ENCODE measurements around the gene ENPP3. TPM values are rescaled to one million over a fixed set of nuclear protein-coding genes. Genes with fewer than 3 reads are reported as not detected.

ENPP3 gene
- total RNA-seq (2021) = 0.48 TPM in 1 of 3 replicates, not detected in the others
- percentile 22 among the genes with signal in this experiment for Bru-seq, nascent RNA
- long read RNA-seq, experiment 1 = 0 reads
- long read RNA-seq, experiment 2 = 0 reads
- long read RNA-seq, experiment 3 = 0 reads

- H3K27ac Mint-ChIP-seq = no peak within 1 kb of the TSS
- ChIA-PET POLR2A (no interaction called here), CTCF (interaction anchor here (4.6 kb wide), 1 partner anchor 9 kb away, joined by 57 read pairs; the partner anchor contains the start of gene MED23)
Observed at GRCh38 chr6:131636880-131637792, at the start of gene ENPP3. Gene ENPP3, plus strand, starts transcription at chr6:131637302. Its CDS starts 83 bp downstream, at chr6:131637385.

GRCh38 chr6:131587909-131588308 is 49.2 kb upstream of the ENPP3 start:
- H3K27me3 Mint-ChIP-seq (ENCODE audit: low read depth) = no peaks in the 10 kb centered on the region
- no peaks in the 10 kb centered on the region for H3K4me1 Mint-ChIP-seq
- H3K4me3 Mint-ChIP-seq = no peak overlapping the region
- ChIA-PET CTCF (no interaction called here), POLR2A (no interaction called here)
- DNase-seq (ENCODE audit: low spot score) (no peak), ATAC-seq (no peak)
- H3K27ac Mint-ChIP-seq = peak overlapping the region; percentile 22; the same call in 1 of the 2 replicates
- TF ChIP-seq, protein P1, sequence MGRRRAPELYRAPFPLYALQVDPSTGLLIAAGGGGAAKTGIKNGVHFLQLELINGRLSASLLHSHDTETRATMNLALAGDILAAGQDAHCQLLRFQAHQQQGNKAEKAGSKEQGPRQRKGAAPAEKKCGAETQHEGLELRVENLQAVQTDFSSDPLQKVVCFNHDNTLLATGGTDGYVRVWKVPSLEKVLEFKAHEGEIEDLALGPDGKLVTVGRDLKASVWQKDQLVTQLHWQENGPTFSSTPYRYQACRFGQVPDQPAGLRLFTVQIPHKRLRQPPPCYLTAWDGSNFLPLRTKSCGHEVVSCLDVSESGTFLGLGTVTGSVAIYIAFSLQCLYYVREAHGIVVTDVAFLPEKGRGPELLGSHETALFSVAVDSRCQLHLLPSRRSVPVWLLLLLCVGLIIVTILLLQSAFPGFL (CRISPR knock-in tag; IDR thresholded peaks at IDR 0.05; ENCODE audit: borderline replicate concordance) = no peak
- TF ChIP-seq, protein P2, sequence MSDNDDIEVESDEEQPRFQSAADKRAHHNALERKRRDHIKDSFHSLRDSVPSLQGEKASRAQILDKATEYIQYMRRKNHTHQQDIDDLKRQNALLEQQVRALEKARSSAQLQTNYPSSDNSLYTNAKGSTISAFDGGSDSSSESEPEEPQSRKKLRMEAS (CRISPR knock-in tag; IDR thresholded peaks at IDR 0.05) = no peak
- no peak for TF ChIP-seq NR1H2 (CRISPR knock-in tag; IDR thresholded peaks at IDR 0.05)
- TF ChIP-seq, protein P3, sequence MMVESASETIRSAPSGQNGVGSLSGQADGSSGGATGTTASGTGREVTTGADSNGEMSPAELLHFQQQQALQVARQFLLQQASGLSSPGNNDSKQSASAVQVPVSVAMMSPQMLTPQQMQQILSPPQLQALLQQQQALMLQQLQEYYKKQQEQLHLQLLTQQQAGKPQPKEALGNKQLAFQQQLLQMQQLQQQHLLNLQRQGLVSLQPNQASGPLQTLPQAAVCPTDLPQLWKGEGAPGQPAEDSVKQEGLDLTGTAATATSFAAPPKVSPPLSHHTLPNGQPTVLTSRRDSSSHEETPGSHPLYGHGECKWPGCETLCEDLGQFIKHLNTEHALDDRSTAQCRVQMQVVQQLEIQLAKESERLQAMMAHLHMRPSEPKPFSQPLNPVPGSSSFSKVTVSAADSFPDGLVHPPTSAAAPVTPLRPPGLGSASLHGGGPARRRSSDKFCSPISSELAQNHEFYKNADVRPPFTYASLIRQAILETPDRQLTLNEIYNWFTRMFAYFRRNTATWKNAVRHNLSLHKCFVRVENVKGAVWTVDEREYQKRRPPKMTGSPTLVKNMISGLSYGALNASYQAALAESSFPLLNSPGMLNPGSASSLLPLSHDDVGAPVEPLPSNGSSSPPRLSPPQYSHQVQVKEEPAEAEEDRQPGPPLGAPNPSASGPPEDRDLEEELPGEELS (CRISPR knock-in tag; IDR thresholded peaks at IDR 0.05) = no peak
- no peak for TF ChIP-seq OVOL2 (CRISPR knock-in tag; IDR thresholded peaks at IDR 0.05; ENCODE audit: borderline replicate concordance)
- TF ChIP-seq NFATC4 (CRISPR knock-in tag; IDR thresholded peaks at IDR 0.05) = no peak
- no peak for TF ChIP-seq TEAD1 (CRISPR knock-in tag; IDR thresholded peaks at IDR 0.05)
- H3K9me3 Mint-ChIP-seq = no peaks in the 10 kb centered on the region
- peaks cover 38% of the 10 kb centered on the region for H3K36me3 Mint-ChIP-seq

More at GRCh38 chr6:131636880-131637792, at the start of gene ENPP3:
- TF ChIP-seq GABPB1 (CRISPR knock-in tag; IDR thresholded peaks at IDR 0.05) (0 out of 2 replicates have a peak, but pooled peaks have one; percentile 17), SP1 (CRISPR knock-in tag; conservative IDR thresholded peaks at IDR 0.05) (no peak), ERG (CRISPR knock-in tag; IDR thresholded peaks at IDR 0.05) (no peak), ATF1 (CRISPR knock-in tag; IDR thresholded peaks at IDR 0.05) (no peak)
- DNase-seq (ENCODE audit: low spot score) (no peak), ATAC-seq (no peak)
- H3K27me3 Mint-ChIP-seq (ENCODE audit: low read depth) = peaks cover 25% of the 10 kb centered on the region
- no peaks in the 10 kb centered on the region for H3K36me3 Mint-ChIP-seq
- H3K9me3 Mint-ChIP-seq = no peaks in the 10 kb centered on the region
- H3K4me3 Mint-ChIP-seq = no peak within 1 kb of the TSS
- H3K4me1 Mint-ChIP-seq = no peaks in the 10 kb centered on the region

DNA sequence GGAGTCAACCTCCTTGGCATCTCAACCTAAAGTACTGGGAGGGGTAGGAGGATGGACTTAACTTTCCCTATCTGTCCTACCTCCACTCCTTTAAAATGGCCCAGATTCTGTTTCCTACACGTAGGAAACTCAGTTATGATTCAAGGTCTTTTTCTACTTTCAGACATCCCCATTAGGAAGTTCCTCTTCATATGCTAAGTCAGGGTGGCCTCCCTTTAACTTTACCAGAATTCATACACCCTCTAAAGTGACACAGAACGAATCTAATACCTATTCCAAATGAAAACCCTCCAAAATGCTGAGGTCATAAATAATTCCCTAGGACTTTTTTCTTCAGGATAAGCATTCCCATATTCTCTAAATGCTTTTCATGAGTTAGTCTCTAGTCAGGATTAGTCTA is 48.5 kb upstream of the ENPP3 start:
- no peaks in the 10 kb centered on the region for H3K9me3 Mint-ChIP-seq
- H3K27ac Mint-ChIP-seq = no peak overlapping the region
- POLR2A ChIA-PET = no interaction called here
- no peak overlapping the region for H3K4me3 Mint-ChIP-seq
- H3K36me3 Mint-ChIP-seq = peaks cover 40% of the 10 kb centered on the region
- no peaks in the 10 kb centered on the region for H3K4me1 Mint-ChIP-seq
- no peaks in the 10 kb centered on the region for H3K27me3 Mint-ChIP-seq (ENCODE audit: low read depth)
- CTCF ChIA-PET = no interaction called here
- ATAC-seq (no peak), DNase-seq (ENCODE audit: low spot score) (no peak)
- TF ChIP-seq SMAD4 (CRISPR knock-in tag; IDR thresholded peaks at IDR 0.05) (no peak), ZNF396 (CRISPR knock-in tag; IDR thresholded peaks at IDR 0.05; ENCODE audit: borderline replicate concordance) (no peak), KAT7 (CRISPR knock-in tag; IDR thresholded peaks at IDR 0.05; ENCODE audit: borderline replicate concordance) (no peak), ETV6 (CRISPR knock-in tag; IDR thresholded peaks at IDR 0.05) (no peak), AFF4 (CRISPR knock-in tag; IDR thresholded peaks at IDR 0.05; ENCODE audit: borderline replicate concordance) (no peak), SOX15 (CRISPR knock-in tag; IDR thresholded peaks at IDR 0.05) (no peak), EMX1 (CRISPR knock-in tag; IDR thresholded peaks at IDR 0.05) (no peak), TP53 (CRISPR knock-in tag; IDR thresholded peaks at IDR 0.05) (no peak)
- TF ChIP-seq, protein P4, sequence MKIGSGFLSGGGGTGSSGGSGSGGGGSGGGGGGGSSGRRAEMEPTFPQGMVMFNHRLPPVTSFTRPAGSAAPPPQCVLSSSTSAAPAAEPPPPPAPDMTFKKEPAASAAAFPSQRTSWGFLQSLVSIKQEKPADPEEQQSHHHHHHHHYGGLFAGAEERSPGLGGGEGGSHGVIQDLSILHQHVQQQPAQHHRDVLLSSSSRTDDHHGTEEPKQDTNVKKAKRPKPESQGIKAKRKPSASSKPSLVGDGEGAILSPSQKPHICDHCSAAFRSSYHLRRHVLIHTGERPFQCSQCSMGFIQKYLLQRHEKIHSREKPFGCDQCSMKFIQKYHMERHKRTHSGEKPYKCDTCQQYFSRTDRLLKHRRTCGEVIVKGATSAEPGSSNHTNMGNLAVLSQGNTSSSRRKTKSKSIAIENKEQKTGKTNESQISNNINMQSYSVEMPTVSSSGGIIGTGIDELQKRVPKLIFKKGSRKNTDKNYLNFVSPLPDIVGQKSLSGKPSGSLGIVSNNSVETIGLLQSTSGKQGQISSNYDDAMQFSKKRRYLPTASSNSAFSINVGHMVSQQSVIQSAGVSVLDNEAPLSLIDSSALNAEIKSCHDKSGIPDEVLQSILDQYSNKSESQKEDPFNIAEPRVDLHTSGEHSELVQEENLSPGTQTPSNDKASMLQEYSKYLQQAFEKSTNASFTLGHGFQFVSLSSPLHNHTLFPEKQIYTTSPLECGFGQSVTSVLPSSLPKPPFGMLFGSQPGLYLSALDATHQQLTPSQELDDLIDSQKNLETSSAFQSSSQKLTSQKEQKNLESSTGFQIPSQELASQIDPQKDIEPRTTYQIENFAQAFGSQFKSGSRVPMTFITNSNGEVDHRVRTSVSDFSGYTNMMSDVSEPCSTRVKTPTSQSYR (CRISPR knock-in tag; IDR thresholded peaks at IDR 0.05) = no peak

Data from WTC11 (cell line).